HG02943 (cell line): ENCODE measurements around the gene SNUPN.

Experiments used
- ATAC-seq: cut with Tn5 transposase; IDR thresholded peaks from one replicate; pipeline ENCODE4 v1.9.1; 2021; ENCODE audit warnings: mild to moderate bottlenecking, low read depth, moderate library complexity; ENCODE audit not compliant: unreplicated experiment

The SNUPN gene

DNA sequence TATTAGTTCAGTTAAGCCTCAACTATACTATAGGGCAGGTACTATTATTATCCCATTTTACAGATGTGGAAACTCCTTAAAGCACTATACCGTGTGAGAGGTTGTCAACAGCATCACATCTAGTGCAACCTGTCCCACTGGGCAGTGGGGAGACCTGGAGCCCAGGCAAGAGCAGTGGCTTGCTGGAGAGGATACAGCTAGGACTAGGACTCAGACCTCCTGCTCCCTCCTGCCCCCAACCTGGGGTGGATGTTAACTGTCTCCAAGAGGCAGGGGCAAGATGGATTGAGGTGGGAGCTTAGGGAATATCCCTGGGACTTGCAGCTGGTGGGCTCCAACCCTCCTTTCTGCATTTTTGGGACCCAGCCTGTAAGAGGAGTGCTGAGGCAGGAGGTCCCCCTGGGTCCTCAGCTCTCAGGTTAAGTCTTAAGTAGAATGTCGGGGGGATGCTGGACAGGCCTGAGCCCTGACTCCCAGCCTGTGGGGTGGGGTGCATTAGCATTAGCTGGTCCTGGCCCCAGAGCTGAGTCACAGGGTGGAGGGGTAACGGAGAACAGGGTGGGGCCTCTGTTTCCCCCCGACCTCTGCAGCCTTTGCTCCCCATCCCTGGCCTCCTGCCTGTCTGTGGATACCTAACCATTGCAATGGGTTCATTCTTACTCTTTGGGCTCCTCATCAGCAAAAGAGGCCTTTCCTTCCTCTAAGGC lies 28.8 kb upstream of the SNUPN start:
- ATAC-seq: no peak

GRCh38 chr15:75653347-75653913 lies 27.9 kb upstream of the SNUPN start:
- no peak for ATAC-seq

- no peak for ATAC-seq
Measured at GRCh38 chr15:75651810-75652543, 26.5 kb upstream of the SNUPN start.

DNA sequence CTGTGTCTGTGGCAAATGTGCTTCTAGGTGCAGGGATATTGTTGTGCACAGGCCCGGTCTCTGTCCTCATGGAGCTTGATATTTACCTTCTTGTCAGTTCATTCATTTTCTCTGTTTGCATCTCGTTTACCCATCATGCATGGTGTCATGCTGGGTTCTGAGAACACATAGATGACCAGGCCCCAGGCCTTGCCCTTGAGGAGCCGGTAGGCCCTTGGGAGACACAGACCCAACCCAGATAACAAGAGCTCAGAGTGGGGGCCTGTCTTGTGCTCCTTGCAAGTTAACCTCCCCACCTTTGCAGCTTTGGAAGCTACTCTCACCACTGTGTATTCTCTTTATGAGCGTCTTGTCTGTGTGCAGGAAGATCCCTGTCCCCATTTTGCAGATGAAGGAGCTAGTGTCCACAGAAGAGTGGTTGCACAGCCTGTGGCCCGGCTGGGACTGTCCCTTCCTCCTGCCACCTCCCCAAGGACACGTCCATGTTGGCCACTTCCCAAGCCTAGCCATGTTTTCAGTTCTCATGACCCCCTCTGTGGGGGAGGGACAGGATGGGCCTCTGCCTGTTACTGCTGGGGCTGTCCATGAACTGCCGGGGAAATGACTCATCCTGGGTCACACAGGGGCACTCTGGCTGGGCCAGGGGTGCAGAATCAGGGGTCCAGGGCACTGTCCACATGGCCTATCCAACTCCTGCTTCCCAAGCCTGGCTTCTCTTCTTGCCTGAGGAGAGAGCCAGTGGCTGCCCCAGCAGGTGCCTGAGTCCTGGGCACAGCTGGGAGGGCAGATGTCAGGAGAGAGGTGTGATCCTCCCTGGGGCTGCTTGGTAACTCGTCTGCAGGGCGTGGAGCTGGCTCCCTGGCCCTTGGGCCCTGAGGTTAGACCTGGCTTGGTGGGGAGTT lies 25.6 kb upstream of the SNUPN start:
- ATAC-seq: no peak

DNA sequence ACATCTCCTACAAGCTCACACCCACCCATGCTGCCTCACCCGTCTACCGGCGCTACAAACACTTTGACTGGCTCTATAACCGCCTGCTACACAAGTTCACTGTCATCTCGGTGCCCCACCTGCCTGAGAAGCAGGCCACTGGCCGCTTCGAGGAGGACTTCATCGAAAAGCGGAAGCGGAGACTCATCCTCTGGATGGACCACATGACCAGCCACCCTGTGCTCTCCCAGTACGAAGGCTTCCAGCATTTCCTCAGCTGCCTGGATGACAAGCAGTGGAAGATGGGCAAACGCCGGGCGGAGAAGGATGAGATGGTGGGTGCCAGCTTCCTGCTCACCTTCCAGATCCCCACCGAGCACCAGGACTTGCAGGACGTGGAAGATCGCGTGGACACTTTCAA lies 24.3 kb upstream of the SNUPN start:
- no peak for ATAC-seq

GRCh38 chr15:75649045-75649761 lies 23.7 kb upstream of the SNUPN start:
- no peak for ATAC-seq

GRCh38 chr15:75648156-75649000 lies 22.9 kb upstream of the SNUPN start:
- ATAC-seq: no peak

DNA sequence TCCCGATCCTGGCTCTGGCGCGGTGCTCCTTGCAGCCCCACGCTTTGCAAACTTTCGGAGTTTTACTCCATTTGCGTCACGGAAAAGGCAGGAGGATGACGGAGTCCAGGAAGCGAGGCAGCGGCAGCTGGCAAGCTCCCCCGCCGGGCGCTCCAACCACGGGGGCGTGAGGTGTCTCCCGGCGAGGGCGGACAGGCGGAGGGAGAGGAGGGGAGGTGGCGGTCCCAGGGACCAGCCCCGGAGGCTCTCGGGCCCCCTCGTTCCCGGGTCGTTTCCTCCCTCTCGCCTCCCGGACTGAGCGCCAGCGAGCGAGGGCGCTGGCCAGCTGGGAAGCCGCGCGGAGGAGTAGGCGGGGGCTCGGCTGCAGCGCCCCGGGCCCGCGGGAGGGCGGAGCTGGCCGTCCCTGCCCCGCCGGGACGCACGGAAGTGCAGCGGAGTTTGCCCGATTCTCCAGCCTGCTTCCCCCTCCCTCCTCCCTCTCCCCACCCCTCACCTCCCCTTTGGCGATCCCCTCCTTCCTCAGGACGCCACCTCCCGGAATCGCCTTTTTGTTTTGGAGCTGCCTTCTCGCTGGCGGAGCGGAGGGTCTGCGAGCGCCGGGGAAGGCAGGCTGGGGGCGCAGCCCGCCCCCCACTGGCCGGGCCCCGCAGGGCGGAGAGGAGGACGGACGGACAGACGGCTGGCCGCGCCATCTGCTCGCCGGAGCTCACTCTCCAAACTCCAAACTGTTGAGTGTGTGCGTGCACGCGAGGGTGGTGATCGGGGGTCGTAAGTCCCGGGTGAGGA lies 22.0 kb upstream of the SNUPN start, which contains the start of gene SNX33:
Gene SNX33, plus strand, starts transcription at position 543 of the 786 bp plus-strand sequence. CDS start 1,191 bp downstream, outside the sequence.
- no peak for ATAC-seq

DNA sequence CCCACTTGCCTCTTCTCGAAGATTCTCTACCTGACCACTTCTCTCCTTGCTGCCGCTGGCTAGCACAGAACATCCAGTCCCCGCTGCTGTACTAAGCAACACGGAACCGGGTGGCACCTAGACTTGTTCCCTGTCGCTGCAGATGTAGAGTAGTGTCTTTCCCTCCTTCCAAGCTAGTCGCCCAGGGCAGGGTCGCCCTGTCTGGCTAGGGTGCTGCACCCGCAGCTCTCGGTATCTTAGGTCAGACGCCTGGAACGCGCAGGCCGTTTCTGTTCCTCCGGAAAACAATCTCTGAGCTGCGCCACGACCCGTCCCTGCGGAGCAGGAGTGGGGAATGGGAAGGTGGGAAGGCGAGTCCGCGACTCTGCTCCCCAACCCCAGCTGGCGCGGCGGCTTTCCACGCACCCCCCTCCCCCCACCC lies 21.4 kb upstream of the SNUPN start:
- ATAC-seq: no peak

DNA sequence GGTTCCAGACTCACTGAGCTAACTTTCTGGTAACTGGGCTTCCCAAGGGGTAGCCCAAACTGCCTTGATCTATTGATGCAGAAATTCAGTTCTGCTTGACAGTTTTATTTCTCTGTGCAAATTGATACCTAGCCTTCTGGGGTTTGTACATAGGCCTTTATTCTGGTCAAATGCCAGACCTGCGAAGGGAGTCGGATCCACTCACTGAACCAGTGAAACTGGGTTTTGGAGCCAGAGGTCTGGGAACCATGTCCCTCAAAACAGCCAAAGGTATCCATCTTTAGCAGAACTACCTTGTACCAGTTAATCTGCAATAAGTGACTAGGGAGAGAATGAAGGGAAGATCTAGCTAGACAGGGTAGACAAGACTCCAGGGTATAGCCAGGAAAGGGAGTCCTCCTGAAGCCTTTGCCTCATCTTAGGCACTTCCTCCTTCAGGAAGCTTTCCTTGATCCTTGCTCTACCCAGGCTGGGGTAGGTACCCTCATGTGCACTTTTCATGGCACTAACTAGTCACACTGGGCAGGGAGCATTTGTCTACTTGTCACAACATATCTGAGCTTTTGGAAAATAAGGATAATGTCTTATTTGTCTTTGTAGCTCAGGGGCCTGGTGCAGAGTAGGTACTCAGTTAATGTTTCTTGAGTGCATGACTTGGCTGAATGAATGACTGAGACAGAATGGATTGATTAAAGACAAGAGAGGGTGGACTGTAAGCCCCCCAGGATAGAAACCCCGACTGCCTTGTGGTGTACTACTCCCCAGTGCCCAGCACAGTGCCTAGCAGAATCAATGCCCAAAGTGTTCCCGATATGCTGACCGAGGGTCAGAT lies 20.8 kb upstream of the SNUPN start:
- ATAC-seq: no peak

DNA sequence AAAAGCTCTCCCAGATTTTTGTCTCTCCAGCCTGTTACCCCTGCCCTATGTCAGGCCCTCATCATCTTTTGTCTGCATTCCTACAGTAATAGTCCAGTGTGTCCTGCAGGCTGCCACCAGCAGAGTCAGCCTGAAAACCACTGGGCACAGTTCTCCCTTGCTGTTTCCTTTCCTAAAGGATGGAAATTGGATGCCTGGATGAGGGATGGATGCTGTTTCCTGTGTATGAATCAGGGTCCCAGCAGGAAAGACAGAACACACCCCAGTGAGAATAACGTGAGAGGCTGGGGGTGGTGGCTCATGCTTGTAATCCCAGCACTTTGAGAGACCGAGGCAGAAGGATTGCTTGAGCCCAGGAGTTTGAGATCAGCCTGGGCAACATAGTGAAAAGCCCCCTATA lies 18.9 kb upstream of the SNUPN start:
- ATAC-seq: no peak

DNA sequence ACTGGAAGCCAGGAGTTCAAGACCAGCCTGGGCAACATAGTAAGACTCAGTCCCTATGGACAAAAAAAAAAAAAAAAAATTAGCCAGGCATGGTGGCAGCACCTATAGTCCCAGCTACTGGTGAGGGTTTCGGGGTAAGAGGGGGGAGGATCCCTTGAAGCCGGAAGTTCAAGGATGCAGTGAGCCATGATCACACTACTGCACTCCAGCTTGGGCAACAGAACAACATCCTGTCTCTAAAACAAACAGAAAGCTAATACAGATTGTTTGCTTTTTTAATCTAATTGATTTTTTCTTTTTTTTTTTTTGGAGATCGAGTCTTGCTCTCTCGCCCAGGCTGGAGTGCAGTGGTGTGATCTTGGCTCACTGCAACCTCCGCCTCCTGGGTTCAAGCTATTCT lies 16.1 kb upstream of the SNUPN start:
- no peak for ATAC-seq

- ATAC-seq: no peak
Measured at GRCh38 chr15:75641179-75641503, 15.6 kb upstream of the SNUPN start.

- ATAC-seq: peak; percentile 18
Measured at GRCh38 chr15:75640483-75641178, 15.1 kb upstream of the SNUPN start.

DNA sequence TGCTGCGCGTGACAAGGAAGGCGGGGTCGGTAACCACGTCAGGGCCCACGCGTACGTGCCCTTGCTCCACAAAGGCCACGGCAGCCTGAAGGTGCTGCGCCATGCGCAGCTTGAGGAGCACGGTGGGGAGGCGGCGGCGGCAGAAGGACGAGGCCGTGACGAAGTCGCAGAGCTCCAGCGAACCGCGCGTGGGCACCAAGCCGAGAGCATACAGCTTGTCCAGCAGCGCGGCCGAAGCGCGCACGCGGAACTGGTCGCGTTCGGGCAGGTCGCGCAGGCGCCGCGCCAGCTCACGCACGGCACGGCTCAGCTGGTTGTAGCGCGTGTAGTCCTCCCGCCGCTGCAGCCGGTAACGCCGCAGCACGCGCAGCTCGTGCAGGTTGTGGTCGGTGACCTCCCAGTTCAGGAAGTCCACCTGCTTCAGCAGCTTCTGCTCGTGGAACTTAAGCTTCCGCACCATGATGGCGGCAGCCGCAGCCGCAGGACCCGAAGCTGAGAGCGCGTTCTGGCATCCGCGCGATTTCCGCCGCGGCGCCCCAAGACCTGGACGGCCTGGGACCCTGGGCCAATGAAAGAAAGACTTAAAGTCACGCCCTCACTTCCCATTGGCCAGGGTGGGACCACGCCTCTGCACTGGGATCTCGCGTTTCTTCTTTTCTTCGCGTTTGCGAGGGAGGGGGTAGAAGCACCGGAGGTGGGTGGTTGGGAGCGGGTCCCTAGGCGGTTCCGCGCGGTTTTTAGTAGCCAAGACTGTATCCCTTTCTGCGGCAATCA lies 14.4 kb upstream of the SNUPN start, which contains the start of gene IMP3:
Gene IMP3, minus strand, starts transcription at position 516 of the 774 bp plus-strand sequence. Its CDS starts 56 bp downstream, at position 460.
- peak; percentile 84 for ATAC-seq

- no peak for ATAC-seq
Measured at GRCh38 chr15:75639191-75639708, 13.7 kb upstream of the SNUPN start.
